ENCODE data around the gene TRIM47. TPM values are rescaled to one million over a fixed set of nuclear protein-coding genes. Genes with fewer than 3 reads are reported as not detected.

TRIM47 gene
- total and polyA plus RNA-seq, 8 donors, result 13.4 to 63.8 (median 20.8) TPM

DNA sequence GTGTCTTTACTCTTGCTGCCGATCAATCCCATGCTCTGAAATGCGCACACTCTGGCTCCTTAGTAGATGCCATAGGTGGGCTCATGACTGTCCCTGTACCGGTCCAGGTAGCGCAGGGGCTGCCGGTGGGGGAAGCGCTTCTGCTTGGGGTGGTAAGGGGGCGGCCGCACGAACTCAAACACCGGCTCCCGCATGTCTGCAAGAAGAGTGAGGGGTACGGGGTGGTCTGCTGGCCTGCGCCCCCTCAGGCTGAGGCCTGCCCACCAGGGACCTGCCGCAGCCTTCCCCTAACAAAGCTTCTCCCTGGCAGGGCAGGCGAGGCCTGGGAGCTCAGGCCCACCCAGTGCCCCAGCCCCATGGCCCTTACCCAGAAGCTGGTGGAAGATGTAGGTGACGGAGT, 20.4 kb upstream of the TRIM47 start:
- no peaks in the 10 kb centered on the region for H3K27me3 ChIP-seq
- ATAC-seq (no peak), DNase-seq (peak in 1 of 4 donors; percentile 58)
- H3K36me3 ChIP-seq, result peaks cover 0 to 52% of the 10 kb centered on the region in 2 donors
- peaks cover 20 to 38% of the 10 kb centered on the region in 2 donors for H3K4me1 ChIP-seq
- H3K27ac ChIP-seq, result no peak overlapping the region
- TF ChIP-seq, protein P1, sequence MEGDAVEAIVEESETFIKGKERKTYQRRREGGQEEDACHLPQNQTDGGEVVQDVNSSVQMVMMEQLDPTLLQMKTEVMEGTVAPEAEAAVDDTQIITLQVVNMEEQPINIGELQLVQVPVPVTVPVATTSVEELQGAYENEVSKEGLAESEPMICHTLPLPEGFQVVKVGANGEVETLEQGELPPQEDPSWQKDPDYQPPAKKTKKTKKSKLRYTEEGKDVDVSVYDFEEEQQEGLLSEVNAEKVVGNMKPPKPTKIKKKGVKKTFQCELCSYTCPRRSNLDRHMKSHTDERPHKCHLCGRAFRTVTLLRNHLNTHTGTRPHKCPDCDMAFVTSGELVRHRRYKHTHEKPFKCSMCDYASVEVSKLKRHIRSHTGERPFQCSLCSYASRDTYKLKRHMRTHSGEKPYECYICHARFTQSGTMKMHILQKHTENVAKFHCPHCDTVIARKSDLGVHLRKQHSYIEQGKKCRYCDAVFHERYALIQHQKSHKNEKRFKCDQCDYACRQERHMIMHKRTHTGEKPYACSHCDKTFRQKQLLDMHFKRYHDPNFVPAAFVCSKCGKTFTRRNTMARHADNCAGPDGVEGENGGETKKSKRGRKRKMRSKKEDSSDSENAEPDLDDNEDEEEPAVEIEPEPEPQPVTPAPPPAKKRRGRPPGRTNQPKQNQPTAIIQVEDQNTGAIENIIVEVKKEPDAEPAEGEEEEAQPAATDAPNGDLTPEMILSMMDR (IDR thresholded peaks at IDR 0.05), result no peak
- H3K9me3 ChIP-seq, result no peaks in the 10 kb centered on the region
- intact Hi-C loops (cut with DNase I), result loop anchor here in 1 of 2 donors (10.0 kb wide), 1 partner anchor 124 kb away; a partner anchor contains a TSS
- H3K4me3 ChIP-seq, result no peak overlapping the region

DNA sequence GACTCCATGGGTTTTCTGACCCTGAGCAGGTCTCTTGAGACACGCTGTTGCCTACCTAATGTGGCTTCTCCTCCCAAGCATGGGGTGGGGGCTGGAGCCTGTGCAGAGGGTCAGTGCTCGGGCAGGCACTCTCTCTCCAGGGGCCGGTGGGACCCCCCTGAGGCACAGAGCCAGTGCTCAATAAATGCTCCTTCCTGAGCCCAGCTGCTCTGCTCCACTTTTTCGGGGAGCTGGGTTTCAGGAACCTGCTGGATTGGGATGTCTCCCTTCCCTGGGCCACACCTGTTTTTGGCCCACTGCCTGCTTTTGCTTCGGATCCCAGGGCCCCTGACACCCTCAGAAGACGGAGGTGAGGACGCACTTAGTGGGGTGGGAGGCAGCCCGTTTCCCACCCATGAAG, 19.7 kb upstream of the TRIM47 start:
- Histone ChIP-seq H3K4me1 (peaks cover 17 to 30% of the 10 kb centered on the region in 2 donors), H3K27me3 (no peaks in the 10 kb centered on the region), H3K36me3 (peaks cover 0 to 54% of the 10 kb centered on the region in 2 donors), H3K4me3 (no peak overlapping the region), H3K27ac (no peak overlapping the region), H3K9me3 (no peaks in the 10 kb centered on the region)
- no peak for ATAC-seq
- intact Hi-C loops (cut with DNase I), result loop anchor here in 1 of 2 donors (10.0 kb wide), 1 partner anchor 123 kb away; a partner anchor contains a TSS
- TF ChIP-seq, protein P1 (IDR thresholded peaks at IDR 0.05), result no peak
- DNase-seq, result peak in 1 of 4 donors; percentile 66

DNA sequence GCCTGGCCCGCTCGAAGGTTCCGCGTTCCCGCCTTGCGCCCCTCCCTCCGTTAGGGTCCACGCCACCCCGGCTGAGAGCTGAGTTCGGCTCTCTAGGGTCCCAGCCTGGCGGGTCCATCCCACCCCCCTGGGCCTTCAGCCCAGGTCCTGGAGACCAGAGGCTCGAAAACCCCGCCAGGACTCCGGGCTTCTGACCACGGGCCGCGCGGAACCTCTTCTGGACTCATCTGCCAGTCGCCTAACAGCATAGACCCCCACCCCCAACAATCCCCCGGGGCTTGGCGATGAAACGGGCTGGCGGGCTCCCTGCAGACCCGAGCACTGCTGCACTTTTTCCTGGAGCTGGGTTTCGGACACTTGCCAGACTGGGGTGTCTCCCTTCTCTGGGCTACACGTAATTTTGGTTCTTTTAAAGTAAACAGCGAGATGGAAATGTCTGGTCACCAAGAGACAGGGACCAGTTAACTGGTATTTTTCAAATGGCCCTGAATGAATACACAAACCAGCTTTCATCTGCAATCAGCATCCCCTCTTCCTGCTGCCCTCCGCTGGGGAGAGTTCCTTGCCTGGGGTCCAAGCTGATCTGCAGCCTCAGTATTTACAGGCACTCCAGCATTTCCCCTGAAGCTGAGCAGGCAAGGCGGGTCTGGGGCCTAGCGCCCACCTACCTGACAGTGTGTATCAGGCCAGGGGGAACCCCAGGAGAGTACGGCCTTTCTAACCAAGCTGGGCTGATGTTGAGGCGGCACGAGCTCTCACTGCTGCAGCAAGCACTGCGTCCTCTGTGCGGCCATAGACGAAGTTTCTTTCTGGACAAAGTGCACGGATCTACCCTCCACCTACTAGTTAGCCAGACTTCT, 19.0 kb upstream of the TRIM47 start:
- Histone ChIP-seq H3K36me3 (peaks cover 0 to 55% of the 10 kb centered on the region in 2 donors), H3K4me3 (peak overlapping the region; percentile 67 to 68), H3K27ac (peak overlapping the region; percentile 92 to 94), H3K27me3 (no peaks in the 10 kb centered on the region), H3K4me1 (peaks cover 17 to 28% of the 10 kb centered on the region in 2 donors), H3K9me3 (no peaks in the 10 kb centered on the region)
- DNase-seq, result peak in 1 of 4 donors; percentile 37
- intact Hi-C loops (cut with DNase I), result loop anchor here in 1 of 2 donors (10.0 kb wide), 1 partner anchor 123 kb away; a partner anchor contains a TSS
- TF ChIP-seq, protein P1 (IDR thresholded peaks at IDR 0.05), result no peak
- no peak for ATAC-seq

DNA sequence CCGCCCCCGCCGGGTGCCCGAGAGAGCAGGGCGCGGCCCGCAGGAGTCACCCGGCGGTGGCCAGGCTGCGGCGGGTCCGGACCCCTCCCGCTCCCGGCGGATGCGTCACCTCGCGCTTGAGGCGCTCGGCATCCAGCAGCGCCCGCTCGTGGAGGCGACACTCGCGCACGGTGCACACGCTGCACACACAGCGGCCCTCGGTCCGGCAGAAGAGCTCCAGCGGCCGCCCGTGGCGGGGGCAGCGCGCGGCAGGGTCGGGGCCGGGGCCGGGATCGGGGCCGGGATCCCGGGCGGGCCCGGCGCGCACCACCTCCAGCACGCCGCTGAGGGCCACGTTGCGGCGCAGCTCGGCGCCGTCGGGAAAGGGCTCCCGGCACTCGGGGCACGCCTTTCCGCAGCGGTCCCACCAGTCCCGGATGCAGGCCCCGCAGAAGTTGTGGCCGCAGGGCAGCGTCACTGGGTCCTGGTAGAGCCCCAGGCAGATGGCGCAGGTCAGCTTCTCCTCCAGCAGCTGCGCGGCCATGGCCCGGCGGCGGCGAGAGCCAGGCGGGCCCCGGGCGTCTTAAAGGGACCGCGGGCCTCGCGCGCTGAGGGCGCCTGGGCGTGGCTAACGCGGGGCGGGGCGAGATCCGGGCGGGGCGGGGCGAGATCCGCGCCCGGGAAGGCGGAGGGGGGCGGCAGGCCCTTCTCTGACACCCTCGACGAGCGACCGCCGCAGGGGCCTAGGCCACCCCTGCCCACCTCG, 18.2 kb upstream of the TRIM47 start, which contains the start of gene TRIM65:
TRIM65 (minus strand) TSS at position 537 of the 745 bp plus-strand sequence; CDS start at position 523, 14 bp downstream.
- Histone ChIP-seq H3K4me1 (peaks cover 17 to 28% of the 10 kb centered on the region in 2 donors), H3K36me3 (peaks cover 0 to 55% of the 10 kb centered on the region in 2 donors)
- intact Hi-C loops (cut with DNase I), result loop anchor here in 1 of 2 donors (10.0 kb wide), 1 partner anchor 122 kb away; a partner anchor contains a TSS

More for the DNA sequence above, 18.2 kb upstream of the TRIM47 start, which contains the start of gene TRIM65:
- TF ChIP-seq, protein P1 (IDR thresholded peaks at IDR 0.05), result peak in 1 of 2 donors; percentile 20
- Histone ChIP-seq H3K9me3 (no peaks in the 10 kb centered on the region), H3K27ac (peak within 1 kb of the TSS; percentile 92 to 94), H3K4me3 (peak within 1 kb of the TSS; percentile 67 to 68), H3K27me3 (no peaks in the 10 kb centered on the region)
- ATAC-seq, result peak; percentile 88
- peak; percentile 79 to 96 (median 89) for DNase-seq
